Activated CD4-positive, alpha-beta T cell treated with anti-CD3 and anti-CD28 coated beads for 36 hours (primary cell): ENCODE data around the gene DPY19L2. TPM values are rescaled to one million over a fixed set of nuclear protein-coding genes. Genes with fewer than 3 reads are reported as not detected.
"Not testable (repeated sequence)": the region's sequence is repeated elsewhere in the genome, so short reads cannot be mapped to it uniquely, and the experiment has no call there.

ENCODE experiments used
- ATAC-seq: fragments of 200-7000 bp; cut with Tn5 transposase; one replicate; pipeline ENCODE4 v1.10.0; 2021; ENCODE audit warnings: mild to moderate bottlenecking, moderate library complexity
- CTCF ChIA-PET: fragments of 350-600 bp; sonication (Branson Sonifier 250); formaldehyde crosslinking; loops from one replicate; lab custom pipeline; 2021; ENCODE audit warnings: antibody characterized with exemption; lab: Charles Lee
- POLR2A ChIA-PET: fragments of 350-600 bp; sonication (Branson Sonifier 250); formaldehyde crosslinking; loops from one replicate; lab custom pipeline; 2021; ENCODE audit warnings: antibody characterized with exemption, inconsistent platforms; lab: Charles Lee
- DNase-seq: peaks from one replicate; pipeline ENCODE4 v3.0.0-alpha.2; 2020
- H3K27ac Mint-ChIP-seq: one replicate; pipeline ENCODE4 v1.8.0; 2021; ENCODE audit warnings: mixed read lengths
- H3K27me3 Mint-ChIP-seq: one replicate; pipeline ENCODE4 v1.8.0; 2021; ENCODE audit warnings: mixed read lengths
- H3K36me3 Mint-ChIP-seq: one replicate; pipeline ENCODE4 v1.8.0; 2021; ENCODE audit warnings: low read depth, mixed read lengths
- H3K4me1 Mint-ChIP-seq: one replicate; pipeline ENCODE4 v1.8.0; 2021; ENCODE audit warnings: mixed read lengths
- H3K4me3 Mint-ChIP-seq: one replicate; pipeline ENCODE4 v1.8.0; 2021; ENCODE audit warnings: mild to moderate bottlenecking, moderate library complexity, mixed read lengths
- H3K9me3 Mint-ChIP-seq: one replicate; pipeline ENCODE4 v1.8.0; 2021; ENCODE audit warnings: low read depth, mixed read lengths
- intact Hi-C, 2 experiments: fragments of 100-400 bp; cut with DNase I in 1 of 2; cut with micrococcal nuclease in 1 of 2; formaldehyde crosslinking; loops; one replicate each; pipeline versions ENCODE4 v1.14.2 to v1.15.1; 2022 to 2024; cut with DNase I, micrococcal nuclease
- total RNA-seq, 2 experiments: library from RNA; stranded (reverse); gene quantifications; one replicate each; pipeline ENCODE4 v1.2.3, GENCODE V29; 2021

DPY19L2 gene
- total RNA-seq, 2 experiments from 2014 or later, result 0.21 to 0.70 TPM

DNA sequence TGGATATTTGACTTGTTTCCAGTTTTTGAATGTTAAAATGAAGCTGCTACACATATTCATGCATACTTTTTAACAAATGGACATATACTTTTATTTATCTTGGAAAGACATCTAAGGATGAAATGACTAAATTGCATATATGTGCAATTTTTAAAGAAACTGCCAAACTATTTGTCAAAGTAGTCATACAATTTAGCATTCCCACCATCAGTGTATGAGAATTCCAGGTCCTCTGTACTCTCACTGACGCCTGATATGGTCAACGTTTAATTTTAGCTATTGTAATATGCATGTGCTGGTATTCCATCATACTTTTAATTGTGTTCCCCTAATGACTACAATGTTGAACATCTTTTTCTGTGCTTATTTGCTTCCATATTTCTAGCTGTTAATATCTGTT is 22.5 kb upstream of the DPY19L2 start:
- H3K36me3 Mint-ChIP-seq, DNase-seq, ATAC-seq, H3K9me3 Mint-ChIP-seq, POLR2A ChIA-PET, H3K4me1 Mint-ChIP-seq, H3K27ac Mint-ChIP-seq, intact Hi-C loops, CTCF ChIA-PET, H3K27me3 Mint-ChIP-seq, H3K4me3 Mint-ChIP-seq: not testable (repeated sequence)

DNA sequence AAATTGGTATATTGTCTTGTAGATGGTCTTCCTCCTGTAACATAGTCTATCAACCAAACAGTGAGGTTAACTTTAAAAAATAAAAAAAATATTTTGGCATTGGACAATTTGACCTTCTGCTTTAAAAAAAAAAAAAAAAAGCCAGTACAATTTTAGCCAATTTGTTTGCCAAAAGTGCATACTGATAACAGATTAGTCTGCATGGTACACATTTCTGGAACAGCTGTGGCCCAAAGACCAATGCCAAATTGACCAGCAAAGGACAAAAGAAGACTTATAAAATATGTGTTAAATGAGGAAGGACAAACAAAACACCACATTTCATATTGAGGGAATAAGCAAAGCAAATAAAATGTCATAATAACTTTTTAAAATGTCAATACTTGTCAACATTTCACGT is 20.8 kb upstream of the DPY19L2 start:
- ATAC-seq, POLR2A ChIA-PET, CTCF ChIA-PET, H3K9me3 Mint-ChIP-seq, DNase-seq, H3K27me3 Mint-ChIP-seq, H3K27ac Mint-ChIP-seq, H3K4me3 Mint-ChIP-seq, H3K4me1 Mint-ChIP-seq, H3K36me3 Mint-ChIP-seq, intact Hi-C loops: not testable (repeated sequence)

DNA sequence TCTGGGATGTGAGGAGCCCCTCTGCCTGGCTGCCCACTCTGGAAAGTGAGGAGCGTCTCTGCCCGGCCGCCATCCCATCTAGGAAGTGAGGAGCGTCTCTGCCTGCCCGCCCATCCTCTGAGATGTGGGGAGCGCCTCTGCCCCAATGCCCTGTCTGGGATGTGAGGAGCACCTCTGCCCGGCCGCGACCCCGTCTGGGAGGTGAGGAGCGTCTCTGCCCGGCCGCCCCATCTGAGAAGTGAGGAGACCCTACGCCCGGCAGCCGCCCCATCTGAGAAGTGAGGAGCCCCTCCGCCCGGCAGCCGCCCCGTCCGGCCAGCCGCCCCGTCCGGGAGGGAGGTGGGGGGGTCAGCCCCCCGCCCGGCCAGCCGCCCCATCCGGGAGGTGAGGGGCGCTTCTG is 18.3 kb upstream of the DPY19L2 start:
- H3K4me1 Mint-ChIP-seq, H3K36me3 Mint-ChIP-seq, H3K27ac Mint-ChIP-seq, intact Hi-C loops, CTCF ChIA-PET, H3K4me3 Mint-ChIP-seq, H3K27me3 Mint-ChIP-seq, DNase-seq, H3K9me3 Mint-ChIP-seq, ATAC-seq, POLR2A ChIA-PET: not testable (repeated sequence)

DNA sequence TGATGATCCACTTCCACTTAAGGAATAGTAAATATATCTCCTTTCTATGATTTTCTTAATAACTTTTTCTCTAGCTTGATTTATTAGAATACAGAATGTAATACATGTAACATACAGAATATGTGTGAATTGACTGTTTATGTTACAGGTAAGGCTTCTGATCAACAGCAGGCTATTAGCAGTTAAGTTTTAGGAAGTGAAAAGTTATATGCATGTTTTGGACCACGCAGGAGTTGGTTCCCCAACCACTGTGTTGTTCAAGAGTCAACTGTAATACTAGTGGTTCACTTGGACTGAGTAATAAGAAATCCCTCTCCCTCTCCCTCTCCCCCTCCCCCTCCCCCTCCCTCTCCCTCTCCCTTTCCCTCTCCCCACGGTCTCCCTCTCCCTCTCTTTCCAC is 17.5 kb upstream of the DPY19L2 start:
- intact Hi-C loops, result not testable (repeated sequence)

DNA sequence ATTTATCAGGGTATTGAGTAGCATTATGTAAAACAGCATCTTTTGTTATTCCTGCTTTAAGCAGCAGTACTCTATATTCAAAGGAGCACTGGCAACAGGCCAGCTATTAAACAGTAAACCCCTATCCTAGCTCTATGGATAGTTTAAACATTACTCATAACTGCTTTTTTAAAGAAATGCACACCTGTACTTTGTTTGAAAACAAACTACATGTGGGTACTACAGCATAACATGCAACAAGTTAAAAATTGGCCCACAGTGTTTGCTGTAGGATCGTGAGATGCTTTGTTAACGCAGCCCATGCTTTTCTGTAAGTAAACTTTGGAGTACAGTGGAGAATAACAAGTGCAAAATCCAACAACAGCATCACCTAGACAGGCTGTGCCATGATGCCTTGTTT is 14.3 kb upstream of the DPY19L2 start:
- H3K4me3 Mint-ChIP-seq, H3K27ac Mint-ChIP-seq, H3K9me3 Mint-ChIP-seq, intact Hi-C loops, CTCF ChIA-PET, POLR2A ChIA-PET, H3K4me1 Mint-ChIP-seq, H3K27me3 Mint-ChIP-seq, ATAC-seq, DNase-seq, H3K36me3 Mint-ChIP-seq: not testable (repeated sequence)

More for the DNA sequence above, 17.5 kb upstream of the DPY19L2 start:
- H3K27me3 Mint-ChIP-seq, DNase-seq, CTCF ChIA-PET, H3K4me1 Mint-ChIP-seq, H3K27ac Mint-ChIP-seq, H3K9me3 Mint-ChIP-seq, POLR2A ChIA-PET, H3K4me3 Mint-ChIP-seq, ATAC-seq, H3K36me3 Mint-ChIP-seq: not testable (repeated sequence)

DNA sequence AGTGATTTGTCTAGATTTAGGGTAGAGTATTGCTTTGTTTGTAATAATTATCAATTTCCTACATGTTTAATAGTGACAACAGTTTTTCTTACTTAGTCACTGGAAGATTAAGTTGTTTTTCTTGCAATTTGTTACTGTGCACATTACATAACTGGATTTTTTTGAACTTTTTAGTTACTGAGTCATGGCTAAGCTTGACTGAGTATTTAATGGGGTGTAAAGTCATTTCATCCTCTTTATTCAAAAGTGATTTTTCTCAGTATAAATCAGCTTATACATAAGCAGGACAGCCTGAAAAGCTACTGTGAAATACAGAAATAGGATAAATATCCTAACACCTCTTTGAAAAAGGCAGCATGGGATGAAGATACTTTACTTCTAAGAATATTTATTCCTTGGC is 12.5 kb upstream of the DPY19L2 start:
- H3K4me3 Mint-ChIP-seq, intact Hi-C loops, H3K27me3 Mint-ChIP-seq, ATAC-seq, DNase-seq, H3K27ac Mint-ChIP-seq, H3K4me1 Mint-ChIP-seq, H3K36me3 Mint-ChIP-seq, POLR2A ChIA-PET, H3K9me3 Mint-ChIP-seq, CTCF ChIA-PET: not testable (repeated sequence)

DNA sequence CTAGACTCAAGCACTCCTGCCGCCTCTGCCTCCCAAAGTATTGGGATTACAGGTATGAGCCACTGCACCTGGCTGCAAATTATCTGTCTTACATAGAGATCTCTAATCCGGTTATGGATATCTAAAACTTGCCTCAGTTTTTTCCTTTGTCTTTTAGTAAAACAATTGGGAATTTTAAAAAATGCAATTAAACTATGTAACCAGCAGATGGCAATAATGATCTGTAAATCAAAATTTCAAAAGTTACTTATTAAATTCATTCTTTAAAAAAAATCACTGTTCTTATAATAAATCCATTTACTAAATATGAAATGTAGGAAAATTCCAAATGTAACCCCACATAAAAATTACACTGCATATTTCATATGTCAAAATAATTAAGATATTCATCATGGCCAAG is 4.3 kb upstream of the DPY19L2 start:
- ATAC-seq, H3K4me3 Mint-ChIP-seq, H3K9me3 Mint-ChIP-seq, DNase-seq, H3K36me3 Mint-ChIP-seq, H3K27ac Mint-ChIP-seq, CTCF ChIA-PET, H3K4me1 Mint-ChIP-seq, POLR2A ChIA-PET: not testable (repeated sequence)
- intact Hi-C loops, result loop anchor here (1.0 to 10.0 kb wide), 3 partner anchors 130 to 584 kb away; no protein-coding TSS in a partner anchor
- peaks cover 20% of the 10 kb centered on the region for H3K27me3 Mint-ChIP-seq

DNA sequence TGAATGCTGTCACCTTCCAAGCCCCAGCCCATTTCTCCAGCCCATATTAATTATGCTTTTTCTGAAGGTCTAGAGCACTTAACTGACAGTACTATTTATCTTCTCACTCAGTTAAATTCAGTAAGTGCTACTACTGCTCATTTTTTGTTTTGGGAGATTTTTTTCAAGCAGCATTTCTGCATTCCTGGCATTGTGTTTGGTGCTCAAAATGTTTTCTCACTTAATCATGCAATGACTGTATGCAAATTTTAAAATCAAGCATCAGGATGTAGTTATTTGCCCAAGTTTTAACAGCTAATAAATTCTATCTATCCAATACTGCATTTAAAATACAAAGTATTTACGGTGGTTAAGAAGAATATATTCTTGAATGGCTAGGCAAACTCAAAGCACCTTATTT is 1.6 kb upstream of the DPY19L2 start:
- H3K36me3 Mint-ChIP-seq, DNase-seq, H3K9me3 Mint-ChIP-seq, ATAC-seq, CTCF ChIA-PET, H3K4me1 Mint-ChIP-seq, H3K4me3 Mint-ChIP-seq, POLR2A ChIA-PET, H3K27ac Mint-ChIP-seq: not testable (repeated sequence)
- peaks cover 27% of the 10 kb centered on the region for H3K27me3 Mint-ChIP-seq
- intact Hi-C loops, result loop anchor here in 1 of 2 experiments (5.0 to 10.0 kb wide), 2 partner anchors 132 to 585 kb away; no protein-coding TSS in a partner anchor

DNA sequence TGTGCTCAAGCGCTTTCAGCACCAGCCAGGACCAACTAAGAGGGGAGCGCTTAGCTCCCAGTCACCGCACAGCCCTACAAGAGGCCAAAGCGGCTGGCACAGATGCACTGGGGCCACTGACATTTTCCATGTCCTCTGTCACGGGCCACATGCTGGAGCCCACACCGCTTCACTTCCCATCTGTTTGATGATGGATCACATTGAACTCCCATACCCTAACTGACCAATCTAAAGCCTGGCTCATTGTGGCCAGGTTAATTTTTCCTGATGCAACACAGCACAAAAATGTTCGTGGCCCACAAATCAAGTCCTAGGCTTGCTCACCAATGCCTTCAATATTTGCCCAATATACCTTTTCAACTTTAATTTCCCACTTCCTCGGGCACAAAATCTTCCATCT is 1.1 kb upstream of the DPY19L2 start:
- DNase-seq, POLR2A ChIA-PET: not testable (repeated sequence)
- intact Hi-C loops, result loop anchor here in 1 of 2 experiments (5.0 kb wide), 1 partner anchor 133 kb away; no protein-coding TSS in a partner anchor

DNA sequence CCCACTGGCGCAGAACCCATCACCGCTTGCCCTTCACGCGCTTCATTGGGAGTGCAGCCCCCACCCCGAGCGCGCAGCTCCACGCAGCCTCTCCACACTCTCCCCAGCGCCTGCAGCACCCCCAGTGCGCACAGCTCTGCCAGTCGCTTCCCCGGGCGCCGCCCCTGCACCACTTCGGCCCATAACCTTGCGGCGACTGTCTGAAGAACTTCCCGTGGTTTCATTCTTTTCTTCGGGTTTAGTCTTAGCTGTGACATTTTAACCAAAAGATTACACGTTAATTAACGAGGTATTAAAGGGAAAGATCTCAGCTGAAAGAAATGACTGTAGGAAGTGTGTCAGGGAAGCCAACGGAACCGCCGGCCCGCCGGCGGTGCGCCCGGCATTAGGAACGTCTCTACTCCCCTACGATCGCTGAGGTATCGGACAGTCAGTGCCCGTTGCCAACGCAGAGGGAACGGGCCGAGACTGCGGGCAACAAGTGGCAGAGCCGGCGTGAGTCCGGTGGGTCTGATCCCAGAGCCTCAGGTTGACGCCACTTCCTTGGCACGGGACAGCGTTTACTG is 590 bp upstream of the DPY19L2 start:
- H3K36me3 Mint-ChIP-seq, H3K9me3 Mint-ChIP-seq, POLR2A ChIA-PET, H3K4me1 Mint-ChIP-seq, H3K27ac Mint-ChIP-seq: not testable (repeated sequence)
- DNase-seq (peak; percentile 22), ATAC-seq (peak; percentile 49)
- CTCF ChIA-PET, result interaction anchor here (0.9 to 1.5 kb wide), 3 partner anchors 132 to 396 kb away, joined by 3 to 5 read pairs (median 3); no protein-coding TSS in a partner anchor
- Mint-ChIP-seq H3K27me3 (peaks cover 32% of the 10 kb centered on the region), H3K4me3 (peak overlapping the region; percentile 67)
- intact Hi-C loops, result loop anchor here in 1 of 2 experiments (5.0 kb wide), 1 partner anchor 133 kb away; no protein-coding TSS in a partner anchor

More for the DNA sequence above, 1.1 kb upstream of the DPY19L2 start:
- not testable (repeated sequence) for ATAC-seq, H3K4me1 Mint-ChIP-seq, H3K27ac Mint-ChIP-seq, H3K9me3 Mint-ChIP-seq, H3K36me3 Mint-ChIP-seq, H3K4me3 Mint-ChIP-seq
- H3K27me3 Mint-ChIP-seq, result peaks cover 30% of the 10 kb centered on the region
- CTCF ChIA-PET, result interaction anchor here (1.5 kb wide), 1 partner anchor 250 kb away, joined by 5 read pairs; no protein-coding TSS in a partner anchor

DNA sequence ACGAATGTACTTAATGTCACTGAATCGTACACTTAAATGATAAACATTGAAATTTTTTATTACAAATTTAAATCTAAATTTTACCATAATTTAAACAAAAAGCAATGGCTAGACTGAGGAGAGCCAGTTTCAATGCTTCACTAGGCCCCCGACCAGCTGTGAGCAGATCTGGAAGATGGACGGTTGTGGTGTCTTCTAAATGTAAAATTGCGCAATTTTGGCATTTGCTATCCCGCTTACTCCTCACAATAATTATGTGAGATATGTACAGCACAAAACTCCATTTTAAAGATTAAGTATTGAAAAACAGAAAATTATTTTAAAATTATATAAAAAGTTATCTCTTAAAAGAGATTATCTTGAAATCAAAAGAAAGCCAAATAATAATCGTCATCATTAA is 5.3 kb downstream of the DPY19L2 start:
- H3K36me3 Mint-ChIP-seq, intact Hi-C loops, DNase-seq, POLR2A ChIA-PET, ATAC-seq, CTCF ChIA-PET, H3K9me3 Mint-ChIP-seq, H3K4me1 Mint-ChIP-seq, H3K4me3 Mint-ChIP-seq, H3K27ac Mint-ChIP-seq: not testable (repeated sequence)
- H3K27me3 Mint-ChIP-seq, result peaks cover 17% of the 10 kb centered on the region

DNA sequence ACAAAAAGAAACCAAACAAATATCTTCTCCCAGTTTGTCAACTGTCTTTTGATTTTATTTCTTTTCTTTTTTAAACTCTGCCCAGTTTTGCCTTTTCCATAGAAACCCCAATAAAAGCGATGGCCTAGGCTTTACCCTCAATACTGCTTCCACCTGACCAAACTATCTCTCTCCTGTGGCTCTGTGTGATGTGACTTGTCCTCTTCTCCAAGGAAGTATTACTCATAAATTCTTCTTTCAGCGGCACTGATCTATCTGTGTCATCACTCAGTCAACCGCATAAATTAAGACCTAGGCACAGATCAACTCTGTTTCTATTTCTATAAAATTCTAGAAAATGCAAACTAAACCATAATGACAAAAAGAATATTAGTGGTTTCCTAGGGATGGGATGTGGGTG is 9.8 kb downstream of the DPY19L2 start:
- H3K4me3 Mint-ChIP-seq, DNase-seq, intact Hi-C loops, CTCF ChIA-PET, H3K4me1 Mint-ChIP-seq, H3K36me3 Mint-ChIP-seq, H3K27ac Mint-ChIP-seq, H3K9me3 Mint-ChIP-seq, H3K27me3 Mint-ChIP-seq, POLR2A ChIA-PET, ATAC-seq: not testable (repeated sequence)
